ENCODE measurements around the gene GRIN1. TPM values are rescaled to one million over a fixed set of nuclear protein-coding genes. Genes with fewer than 3 reads are reported as not detected.

GRIN1 gene
- total and polyA plus RNA-seq, 10 of the 15 experiments (the other 5 are each of a cell fraction or from before 2014, with no cell fraction given) = 0.05 to 0.10 (median 0.06) TPM; not detected in 6

GRCh38 chr9:137188490-137189296 is 49.7 kb downstream of the GRIN1 start, which contains the start of the genes ANAPC2 and SSNA1:
Gene ANAPC2, minus strand, starts transcription at chr9:137188560. Its CDS starts 28 bp downstream, at chr9:137188532.
Gene SSNA1, plus strand, starts transcription at chr9:137188676. Its CDS starts 51 bp downstream, at chr9:137188727.
- POLR2A ChIA-PET = interaction anchor here (0.5 to 4.6 kb wide), 17 partner anchors 10 to 197 kb away, joined by 3 to 22 read pairs (median 6); partner anchors contain the start of genes CYSRT1, LRRC26, RNF208 and RNF224
- H3K4me2 ChIP-seq (ENCODE audit: control insufficient read depth, insufficient read depth) = peak within 1 kb of the TSS; percentile 93
- DNase-seq (ENCODE audit: low read depth, low spot score) = peak; percentile 82
- peak within 1 kb of the TSS; percentile 99 for H3K4me3 ChIP-seq
- peak; percentile 92 for ATAC-seq
- peaks cover 7% of the 10 kb centered on the region; the same call in 1 of the 2 replicates for H4K20me1 ChIP-seq (ENCODE audit: control insufficient read depth, insufficient read depth)
- in situ Hi-C loops (cut with MboI) (no loop called here), intact Hi-C loops (cut with micrococcal nuclease; ENCODE audit: unreplicated experiment) (loop anchor here (5.0 kb wide), 2 partner anchors 34 to 61 kb away; partner anchors contain the start of gene RNF208)
- H2AFZ ChIP-seq (ENCODE audit: control insufficient read depth, low read depth, low read length) = peak within 1 kb of the TSS; percentile 87
- under 1% methylated on average over 98 of the region's 98 CpGs for WGBS (ENCODE audit: insufficient coverage, insufficient replicate concordance, low lambda C conversion rate, missing lambda C conversion rate)
- H3K9ac ChIP-seq (ENCODE audit: control insufficient read depth, insufficient read depth, low read length) = peak within 1 kb of the TSS; percentile 80
- H3K36me3 ChIP-seq (ENCODE audit: control insufficient read depth in 2 of 2, insufficient read depth in 2 of 2, low read length in 1 of 2) = peaks cover under 1 to 15% of the 10 kb centered on the region in 2 experiments; a peak in 3 of 4 replicates
- no peaks in the 10 kb centered on the region for H3K27me3 ChIP-seq (replicated peaks in 1 of 2; ENCODE audit: control insufficient read depth in 2 of 2, insufficient read depth in 2 of 2, low read length in 1 of 2)
- RAD21 ChIA-PET (ENCODE audit: unreplicated experiment) = interaction anchor here (0.6 to 3.6 kb wide), 16 partner anchors 8 to 162 kb away, joined by 3 to 23 read pairs (median 5); partner anchors contain the start of genes DPP7, RNF208, RNF224 and TPRN
- SMC1A ChIA-PET (ENCODE audit: uncharacterized antibody, unreplicated experiment) = interaction anchor here (0.7 to 2.5 kb wide), 11 partner anchors 8 to 93 kb away, joined by 3 to 13 read pairs (median 4); partner anchors contain the start of gene TPRN
- H3K4me1 ChIP-seq (ENCODE audit: control insufficient read depth, insufficient read depth, low read length) = peaks cover 22% of the 10 kb centered on the region
- BruUV-seq (replicated peaks) = TSS peak; percentile 90
- peaks cover 35% of the 10 kb centered on the region for H3K79me2 ChIP-seq (ENCODE audit: control insufficient read depth, insufficient read depth, low read length)
- H3K27ac ChIP-seq (ENCODE audit: control insufficient read depth, insufficient read depth) = peak within 1 kb of the TSS; percentile 77
- no peaks in the 10 kb centered on the region for H3K9me3 ChIP-seq (replicated peaks; ENCODE audit: control insufficient read depth, insufficient read depth, low read length)
- FAIRE-seq = peak; percentile 91
- CTCF ChIA-PET = interaction anchor here (0.5 to 2.7 kb wide), 20 partner anchors 12 to 221 kb away, joined by 3 to 21 read pairs (median 6); partner anchors contain the start of genes CYSRT1, MAN1B1, RNF208 and RNF224
- TF ChIP-seq HDAC2 (IDR thresholded peaks at IDR 0.05) (0 out of 2 replicates have a peak, but pooled peaks have one; percentile 11), SIN3A (IDR thresholded peaks at IDR 0.05; ENCODE audit: low read depth, low read length) (peak; percentile 96), TCF12 (IDR thresholded peaks at IDR 0.05; ENCODE audit: low read depth, low read length) (peak; percentile 78; the same call in 1 of the 2 replicates), PAX5 (IDR thresholded peaks at IDR 0.05; ENCODE audit: borderline replicate concordance, low read depth, low read length) (peak; percentile 60; the same call in 1 of the 2 replicates), EED (IDR thresholded peaks at IDR 0.05; ENCODE audit: low read depth) (no peak), ZNF24 (IDR thresholded peaks at IDR 0.05) (0 out of 2 replicates have a peak, but pooled peaks have one; percentile 47), LARP7 (IDR thresholded peaks at IDR 0.05) (no peak; the same call in none of the 2 replicates), CUX1 (IDR thresholded peaks at IDR 0.05; ENCODE audit: insufficient replicate concordance, low read depth, low read length) (no peak), GATAD2B (conservative IDR thresholded peaks at IDR 0.05; ENCODE audit: low read depth) (peak; percentile 97), NFIC (IDR thresholded peaks at IDR 0.05; ENCODE audit: low read depth, low read length) (no peak), NR2F1 (conservative IDR thresholded peaks at IDR 0.05) (peak; percentile 92), ETV6 (conservative IDR thresholded peaks at IDR 0.05 in 1 of 2, IDR thresholded peaks at IDR 0.05 in 1 of 2; ENCODE audit: borderline replicate concordance in 1 of 2, low read depth in 1 of 2) (no peak), KLF5 (IDR thresholded peaks at IDR 0.05; ENCODE audit: partially characterized antibody) (peak; percentile 83), ZBTB4 (CRISPR knock-in tag; IDR thresholded peaks at IDR 0.05) (no peak)
